ENCODE data around the gene OLFM2.

- no peak for TF ChIP-seq ZNF311 (CRISPR knock-in tag; IDR thresholded peaks at IDR 0.05)
- TF ChIP-seq ZHX1 (conservative IDR thresholded peaks at IDR 0.05; ENCODE audit: low read length), result no peak
- TF ChIP-seq CREB1 (IDR thresholded peaks at IDR 0.05), result no peak
- no peak for TF ChIP-seq CREB1 (CRISPR knock-in tag; IDR thresholded peaks at IDR 0.05)
- TF ChIP-seq ELF4 (CRISPR knock-in tag; IDR thresholded peaks at IDR 0.05), result no peak
- TF ChIP-seq MTA3 (IDR thresholded peaks at IDR 0.05; ENCODE audit: borderline replicate concordance), result no peak
- no peak for TF ChIP-seq POLR2AphosphoS5 (IDR thresholded peaks at IDR 0.05; ENCODE audit: control insufficient read depth, insufficient read depth, low read depth, low read length)
These were observed 23.6 kb downstream of the OLFM2 start for GRCh38 chr19:9912551-9913236.
